NCI-H82 treated with DMSO at 0.1 percent for 48 hours (cell line): ENCODE results near the gene BUB3.
"Not testable (repeated sequence)": the region's sequence is repeated elsewhere in the genome, so short reads cannot be mapped to it uniquely, and the experiment has no call there.

Source experiments
- DNase-seq: peaks from one replicate; lab custom pipeline; 2025; ENCODE audit not compliant: unreplicated experiment; lab: John Stamatoyannopoulos, UW

BUB3 gene

GRCh38 chr10:123153486-123154091 lies 613 bp upstream of the BUB3 start:
- DNase-seq, result no peak

GRCh38 chr10:123154711-123155505 lies 706 bp downstream of the BUB3 start:
- DNase-seq, result no peak

GRCh38 chr10:123156078-123156477 lies 1.9 kb downstream of the BUB3 start:
- no peak for DNase-seq

- DNase-seq, result no peak
Observed at GRCh38 chr10:123157210-123157609, 3.0 kb downstream of the BUB3 start.

- DNase-seq, result no peak
Observed at GRCh38 chr10:123158682-123159081, 4.5 kb downstream of the BUB3 start.

GRCh38 chr10:123160311-123160980 lies 6.2 kb downstream of the BUB3 start:
- no peak for DNase-seq

- DNase-seq, result no peak
Observed at GRCh38 chr10:123164319-123164718, 10.1 kb downstream of the BUB3 start.

- no peak for DNase-seq
Observed at GRCh38 chr10:123165445-123166072, 11.4 kb downstream of the BUB3 start.

GRCh38 chr10:123166618-123167017 lies 12.4 kb downstream of the BUB3 start:
- DNase-seq, result no peak

GRCh38 chr10:123170961-123171360 lies 16.8 kb downstream of the BUB3 start:
- no peak for DNase-seq

- DNase-seq, result not testable (repeated sequence)
Observed at GRCh38 chr10:123171616-123172015, 17.4 kb downstream of the BUB3 start.

GRCh38 chr10:123175389-123176387 lies 21.5 kb downstream of the BUB3 start:
- no peak for DNase-seq

GRCh38 chr10:123178390-123178789 lies 24.2 kb downstream of the BUB3 start:
- DNase-seq, result not testable (repeated sequence)

GRCh38 chr10:123180101-123181090 lies 26.2 kb downstream of the BUB3 start:
- no peak for DNase-seq

- no peak for DNase-seq
Observed at GRCh38 chr10:123183724-123184123, 29.5 kb downstream of the BUB3 start.

GRCh38 chr10:123187781-123188180 lies 33.6 kb downstream of the BUB3 start:
- DNase-seq, result no peak

GRCh38 chr10:123191886-123192285 lies 37.7 kb downstream of the BUB3 start:
- DNase-seq, result no peak

GRCh38 chr10:123194056-123194455 lies 39.9 kb downstream of the BUB3 start:
- no peak for DNase-seq

GRCh38 chr10:123200531-123200930 lies 46.3 kb downstream of the BUB3 start:
- DNase-seq, result no peak
